OCI-M1 (cell line): ENCODE measurements around the gene PMF1.
"Not testable (repeated sequence)": the region's sequence is repeated elsewhere in the genome, so short reads cannot be mapped to it uniquely, and the experiment has no call there.

Experiments
- DNase-seq: peaks from one replicate; lab custom pipeline; 2025; lab: John Stamatoyannopoulos, UW

PMF1 gene

GRCh38 chr1:156212833-156213643 lies at the start of gene PMF1:
TSS of gene PMF1 (plus strand) at chr1:156213007. CDS start at chr1:156213016, 9 bp downstream.
- peak; percentile 98 for DNase-seq

DNA sequence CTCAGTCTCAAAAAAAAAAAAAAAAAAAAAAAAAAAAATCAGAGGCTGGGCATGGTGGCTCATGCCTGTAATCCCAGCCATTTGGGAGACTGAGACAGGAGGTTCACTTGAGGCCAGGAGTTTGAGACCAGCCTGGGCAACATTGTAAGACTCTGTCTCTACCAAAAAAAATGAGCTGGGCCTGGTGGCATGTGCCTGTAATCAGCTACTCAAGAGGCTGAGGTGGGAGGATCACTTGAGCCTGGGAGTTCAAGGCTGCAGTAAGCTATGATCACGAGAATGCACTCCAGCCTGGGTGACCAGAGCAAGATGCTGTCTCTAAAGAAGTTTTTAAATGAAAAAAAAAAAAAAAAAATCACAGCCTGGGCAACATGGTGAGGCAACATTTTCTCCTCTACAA lies 49.1 kb upstream of the PMF1 start:
- no peak for DNase-seq

DNA sequence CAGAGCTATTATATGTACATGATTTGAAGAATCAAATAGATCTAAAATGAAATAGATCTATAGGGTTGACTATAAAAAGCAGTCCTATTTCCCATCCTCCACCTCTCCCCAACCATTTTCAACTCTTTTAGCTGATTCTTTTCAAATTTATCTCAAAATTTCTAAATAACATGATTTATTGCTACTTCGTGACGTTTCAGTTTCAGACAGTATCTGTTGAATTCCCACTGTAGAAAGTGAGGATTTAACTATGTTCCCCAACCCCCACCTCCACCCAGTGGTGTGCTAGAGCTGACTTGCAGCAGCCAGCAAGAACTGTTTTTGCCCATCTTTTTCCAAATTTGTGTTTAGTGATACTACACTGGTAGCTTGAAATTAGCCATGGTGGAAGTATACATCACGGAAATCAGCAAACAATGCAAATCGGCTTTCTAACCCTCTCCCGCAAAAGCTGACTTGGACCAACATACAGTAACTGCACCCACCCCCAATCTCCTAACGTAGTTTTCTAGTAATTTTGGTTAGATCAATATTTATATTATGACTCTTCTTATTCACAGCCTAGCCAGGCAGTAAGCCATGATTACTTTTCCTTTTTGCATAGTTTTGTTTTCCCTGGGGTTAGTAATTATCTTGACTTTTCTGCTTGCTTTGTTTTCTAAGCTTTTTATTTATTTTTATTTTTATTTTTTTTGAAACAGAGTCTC lies 48.5 kb upstream of the PMF1 start:
- DNase-seq, result no peak

DNA sequence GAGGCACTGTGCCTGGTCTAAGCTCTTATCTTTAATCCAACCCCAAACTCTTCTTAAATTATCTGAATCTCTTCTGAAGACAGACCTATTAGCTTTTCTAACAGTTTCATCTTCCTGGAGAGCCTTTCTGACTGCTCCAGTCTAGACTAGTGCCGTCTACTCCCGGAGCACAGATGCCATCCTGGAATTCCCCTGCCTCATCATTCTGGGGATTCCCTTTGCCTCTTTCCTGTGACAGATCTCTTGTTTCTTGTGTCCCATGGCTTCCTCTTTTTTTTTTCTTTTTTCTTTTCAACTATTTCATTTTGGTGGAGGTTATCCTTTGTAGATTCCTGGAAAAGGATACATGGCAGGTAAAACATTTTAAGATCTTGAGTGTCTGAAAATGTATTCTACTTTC lies 47.7 kb upstream of the PMF1 start:
- no peak for DNase-seq

DNA sequence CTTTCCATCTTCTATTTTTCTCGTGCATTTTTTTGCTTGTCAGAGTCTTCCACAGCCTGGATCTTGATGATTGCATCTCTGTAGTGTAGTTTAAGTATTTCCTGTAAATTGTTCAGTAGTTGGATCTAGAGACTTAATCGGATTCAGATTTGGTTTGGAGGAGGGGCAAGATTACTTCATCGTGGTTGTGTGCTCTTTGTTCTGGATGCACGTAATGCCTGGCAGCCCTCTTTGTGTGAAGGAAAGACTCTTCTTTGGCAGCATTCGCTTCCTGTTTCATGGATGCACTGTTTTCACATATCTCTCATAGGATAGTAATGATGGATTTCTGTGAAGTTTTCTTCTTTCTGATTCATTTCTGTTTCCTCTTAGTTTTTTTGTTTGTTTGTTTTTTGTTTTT lies 45.3 kb upstream of the PMF1 start:
- DNase-seq, result no peak

- no peak for DNase-seq
Measured at GRCh38 chr1:156172696-156173470, 39.9 kb upstream of the PMF1 start.

- no peak for DNase-seq
Measured at GRCh38 chr1:156176610-156177210, 36.1 kb upstream of the PMF1 start.

GRCh38 chr1:156177919-156178654 lies 34.7 kb upstream of the PMF1 start:
- peak; percentile 51 for DNase-seq

DNA sequence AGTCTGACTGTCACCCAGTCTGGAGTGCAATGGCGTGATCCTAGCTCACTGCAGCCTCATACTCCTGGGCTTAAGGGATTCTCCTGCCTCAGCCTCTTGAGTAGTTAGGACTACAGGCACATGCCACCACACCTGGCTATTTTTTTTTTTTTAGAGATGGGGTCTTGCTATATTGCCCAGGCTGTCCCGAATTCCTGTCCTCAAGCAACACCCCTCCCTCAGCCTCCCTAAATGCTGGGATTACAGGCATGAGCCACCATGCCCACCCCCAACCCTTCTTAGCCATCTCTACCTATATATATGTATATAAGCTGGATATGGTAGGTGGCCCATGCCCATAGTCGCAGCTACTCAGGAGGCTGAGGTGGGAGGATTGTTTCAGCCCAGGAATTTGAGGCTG lies 32.3 kb upstream of the PMF1 start:
- no peak for DNase-seq

DNA sequence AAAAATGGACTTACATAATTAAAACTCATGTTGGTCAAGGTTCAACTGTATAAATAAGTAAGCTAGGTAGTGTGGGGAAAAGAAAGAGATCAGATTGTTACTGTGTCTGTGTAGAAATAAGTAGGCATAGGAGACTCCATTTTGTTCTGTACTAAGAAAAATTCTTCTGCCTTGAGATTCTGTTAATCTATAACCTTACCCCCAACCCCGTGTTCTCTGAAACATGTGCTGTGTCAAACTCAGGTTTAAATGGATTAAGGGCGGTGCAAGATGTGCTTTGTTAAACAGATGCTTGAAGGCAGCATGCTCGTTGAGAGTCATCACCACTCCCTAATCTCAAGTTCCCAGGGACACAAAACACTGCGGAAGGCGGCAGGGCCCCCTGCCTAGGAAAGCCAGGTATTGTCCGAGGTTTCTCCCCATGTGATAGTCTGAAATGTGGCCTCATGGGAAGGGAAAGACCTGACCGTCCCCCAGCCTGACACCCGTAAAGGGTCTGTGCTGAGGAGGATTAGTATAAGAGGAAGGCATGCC lies 31.3 kb upstream of the PMF1 start:
- not testable (repeated sequence) for DNase-seq

DNA sequence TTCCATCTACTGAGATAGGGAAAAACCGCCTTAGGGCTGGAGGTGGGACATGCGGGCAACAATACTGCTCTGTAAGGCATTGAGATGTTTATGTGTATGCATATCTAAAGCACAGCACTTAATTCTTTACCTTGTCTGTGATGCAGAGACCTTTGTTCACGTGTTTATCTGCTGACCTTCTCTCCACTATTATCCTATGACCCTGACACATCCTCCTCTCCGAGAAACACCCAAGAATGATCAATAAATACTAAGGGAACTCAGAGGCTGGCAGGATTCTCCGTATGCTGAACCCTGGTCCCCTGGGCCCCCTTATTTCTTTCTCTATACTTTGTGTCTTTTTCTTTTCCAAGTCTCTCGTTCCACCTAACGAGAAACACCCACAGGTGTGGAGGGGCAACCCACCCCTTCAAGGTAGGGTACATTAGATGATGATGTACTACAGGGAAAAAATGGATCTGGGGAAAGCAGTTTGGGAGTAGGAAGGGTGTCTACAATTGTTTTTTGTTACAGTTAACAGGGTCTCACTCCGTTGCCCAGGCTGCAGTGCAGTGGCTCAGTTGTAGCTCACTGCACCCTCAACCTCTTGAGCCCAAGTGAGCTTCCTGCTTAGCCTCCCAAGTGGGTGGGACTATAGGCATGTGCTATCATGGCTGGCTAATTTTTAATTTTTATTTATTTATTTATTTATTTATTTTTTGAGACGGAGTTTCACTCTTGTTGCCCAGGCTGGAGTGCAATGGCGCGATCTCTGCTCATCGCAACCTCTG lies 30.6 kb upstream of the PMF1 start:
- DNase-seq, result not testable (repeated sequence)

DNA sequence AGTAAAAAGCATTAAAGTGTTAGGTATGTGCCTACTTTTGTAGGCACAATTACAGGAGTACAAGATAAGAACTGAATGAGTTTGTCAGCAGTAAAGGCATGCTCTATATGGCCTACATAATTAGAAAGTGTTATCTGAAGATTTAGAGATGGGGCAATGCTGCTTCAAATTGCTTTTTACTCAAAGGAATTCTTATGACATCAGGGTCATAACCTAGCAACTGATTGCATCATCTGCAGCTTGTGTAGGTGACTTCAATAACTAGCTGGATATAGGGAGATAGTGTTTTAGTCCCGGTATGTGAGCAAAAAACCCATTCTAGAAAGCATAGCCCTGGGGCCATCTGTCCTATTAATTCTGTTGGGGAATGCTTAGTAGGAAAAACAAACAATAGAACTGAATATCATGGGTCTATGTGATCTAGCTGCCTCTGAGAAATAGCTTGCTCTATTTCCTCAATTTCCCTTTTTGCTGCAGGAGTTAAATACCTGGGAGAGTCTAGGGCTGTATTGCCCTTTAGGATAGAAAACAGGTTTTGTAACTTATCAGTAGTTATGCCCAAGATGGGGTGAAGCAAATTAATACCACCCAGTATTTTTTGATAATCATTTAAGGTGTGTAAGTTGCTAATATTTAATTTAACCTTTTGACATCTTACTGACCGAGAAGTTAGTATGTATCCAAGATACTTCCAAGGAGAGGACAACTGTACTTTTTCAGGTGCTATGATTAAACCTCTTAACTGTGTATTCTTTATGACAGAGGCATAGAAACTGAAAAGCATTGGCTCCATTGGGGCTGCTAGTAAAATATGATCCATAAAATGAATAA lies 26.2 kb upstream of the PMF1 start:
- DNase-seq, result peak; percentile 40

DNA sequence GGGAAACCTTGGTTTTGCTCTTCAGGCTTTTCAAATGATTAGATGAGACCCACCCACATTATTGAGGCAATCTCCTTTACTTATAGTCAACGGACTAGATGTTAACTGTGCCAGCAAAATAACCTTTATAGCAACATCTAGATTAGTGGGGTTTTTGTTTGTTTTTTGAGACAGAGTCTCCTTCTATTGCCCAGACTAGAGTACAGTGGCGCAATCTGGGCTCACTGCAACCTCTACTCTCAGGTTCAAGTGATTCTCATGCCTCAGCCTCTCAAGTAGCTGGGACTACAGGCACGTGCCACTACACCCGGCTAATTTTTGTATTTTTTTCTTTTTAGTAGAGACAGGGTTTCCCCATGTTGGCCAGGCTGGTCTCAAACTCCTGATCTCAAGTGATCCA lies 22.5 kb upstream of the PMF1 start:
- DNase-seq, result not testable (repeated sequence)

DNA sequence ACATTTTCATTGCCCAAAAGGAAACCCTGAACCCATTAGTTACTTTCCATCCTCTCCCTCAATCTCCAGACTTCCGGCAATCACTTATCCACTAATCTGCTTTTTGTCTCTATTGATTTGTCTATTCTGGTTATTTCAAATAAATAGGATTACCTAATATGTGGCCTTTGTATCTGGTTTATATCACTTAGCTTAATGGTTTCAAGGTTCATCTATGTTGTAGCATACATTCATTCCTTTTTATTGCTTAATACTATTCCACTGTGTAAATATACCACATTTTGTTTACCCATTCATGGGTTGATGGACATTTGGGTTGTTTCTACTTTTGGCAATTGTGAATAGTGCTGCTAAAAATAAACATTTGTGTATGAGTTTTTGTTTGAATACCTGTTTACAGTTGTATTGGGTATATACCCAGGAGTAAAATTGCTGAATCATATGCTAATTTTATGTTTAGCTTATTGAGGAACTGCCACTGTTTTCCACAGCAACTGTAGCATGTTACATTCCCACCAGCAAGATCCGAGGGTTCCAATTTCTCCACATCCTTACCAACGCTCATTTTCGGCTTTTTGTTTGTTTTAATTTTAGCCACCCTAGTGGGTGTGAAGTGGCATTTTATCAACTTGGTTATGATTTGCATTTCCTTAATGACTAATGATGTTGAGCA lies 21.4 kb upstream of the PMF1 start:
- no peak for DNase-seq

GRCh38 chr1:156193208-156193487 lies 19.7 kb upstream of the PMF1 start:
- DNase-seq, result no peak

GRCh38 chr1:156193488-156194299 lies 19.1 kb upstream of the PMF1 start, which contains the start of gene SLC25A44:
TSS of gene SLC25A44 (plus strand) at chr1:156194104. CDS start at chr1:156199848, 5,744 bp downstream.
- peak; percentile 100 for DNase-seq

DNA sequence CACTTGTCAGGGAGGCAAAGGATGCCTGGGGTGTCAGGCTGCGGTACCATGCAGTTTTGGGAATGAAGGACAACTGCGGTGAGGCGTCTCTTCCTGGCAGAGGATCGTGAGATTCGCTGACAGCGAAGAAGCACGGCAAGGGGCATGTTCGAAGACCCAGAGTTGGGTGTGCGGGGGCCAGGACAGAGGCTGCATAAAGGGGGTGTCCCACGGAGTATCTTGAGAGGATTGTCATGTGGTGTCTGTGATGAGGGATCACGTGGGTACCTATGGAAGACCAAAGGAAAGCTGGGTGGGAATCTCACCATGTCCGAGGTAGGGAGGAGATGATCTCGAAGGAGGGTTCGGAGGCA lies 18.5 kb upstream of the PMF1 start:
- DNase-seq, result no peak

- no peak for DNase-seq
Measured at GRCh38 chr1:156195853-156196252, 17.0 kb upstream of the PMF1 start.
